Measurements from ENCODE around the gene TENM3. TPM values are rescaled to one million over a fixed set of nuclear protein-coding genes. Genes with fewer than 3 reads are reported as not detected.
"Not testable (repeated sequence)": the region's sequence is repeated elsewhere in the genome, so short reads cannot be mapped to it uniquely, and the experiment has no call there.

The TENM3 gene
- total RNA-seq, 1 donor from 2014 or later, result 28.1 TPM

GRCh38 chr4:182228991-182229577 lies 14.1 kb upstream of the TENM3 start:
- DNase-seq, result no peak

DNA sequence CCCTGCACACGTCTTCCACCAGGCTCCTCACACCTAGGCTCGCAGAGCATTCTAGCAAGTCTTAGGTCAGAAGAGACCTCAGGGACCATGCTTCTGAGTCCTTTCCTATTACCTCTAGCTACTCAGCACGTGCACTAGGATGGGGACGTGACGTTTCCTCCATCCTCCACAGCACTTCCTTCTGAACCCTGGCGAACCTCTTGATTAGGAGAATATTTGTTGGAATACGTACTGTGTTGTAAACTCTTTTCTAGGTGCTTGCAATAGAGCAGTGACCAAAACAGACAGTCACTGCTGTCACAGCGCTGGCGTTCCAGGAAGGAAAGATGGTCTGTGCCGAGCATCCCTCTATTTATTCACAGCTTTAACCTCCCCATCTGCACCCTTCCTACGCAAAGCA lies 12.9 kb upstream of the TENM3 start:
- no peak for DNase-seq

DNA sequence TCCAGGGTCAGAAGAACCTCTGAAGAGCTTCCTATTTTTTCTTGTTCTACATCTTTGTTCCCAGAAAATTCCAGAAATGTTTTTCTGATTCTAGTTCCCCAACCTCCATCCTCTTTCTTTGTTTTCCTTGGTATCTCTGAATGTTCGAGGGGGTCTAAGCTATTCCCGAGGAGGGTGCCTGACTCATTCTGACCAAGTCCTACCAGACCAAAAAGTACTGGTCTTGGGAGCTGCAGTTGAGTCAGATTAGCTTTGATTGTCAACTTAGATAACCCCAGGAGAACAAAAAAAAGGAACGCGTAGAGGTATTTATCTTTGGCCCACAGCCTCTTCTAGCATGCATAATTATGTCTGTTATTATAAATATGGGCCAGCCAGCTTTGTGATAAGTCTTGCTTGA lies 12.1 kb upstream of the TENM3 start:
- no peak for DNase-seq

DNA sequence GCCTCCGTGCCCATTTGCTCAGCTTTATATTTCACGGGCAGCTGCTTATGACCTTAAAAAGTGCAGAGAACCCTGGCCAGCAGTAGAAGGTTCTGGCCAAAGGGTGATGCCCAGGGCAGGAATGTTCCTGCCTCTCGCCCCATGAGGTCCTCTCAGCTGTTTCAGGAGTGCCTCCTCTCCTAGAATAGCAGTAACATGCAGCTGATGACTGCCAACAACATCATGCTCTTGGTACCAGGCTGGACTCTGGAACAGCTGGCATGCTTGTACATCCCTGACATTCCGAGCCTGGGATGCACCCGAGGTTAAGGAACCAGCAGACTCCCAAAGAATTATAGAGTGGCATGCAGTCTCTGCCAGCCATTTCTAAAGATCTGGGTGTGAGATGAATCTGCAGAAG lies 11.7 kb upstream of the TENM3 start:
- DNase-seq, result no peak

GRCh38 chr4:182233310-182234090 lies 9.7 kb upstream of the TENM3 start:
- DNase-seq, result no peak

GRCh38 chr4:182235021-182235795 lies 8.0 kb upstream of the TENM3 start:
- DNase-seq, result no peak

- DNase-seq, result no peak
These were observed 7.0 kb upstream of the TENM3 start for GRCh38 chr4:182236186-182236585.

GRCh38 chr4:182237010-182237409 lies 6.2 kb upstream of the TENM3 start:
- DNase-seq, result not testable (repeated sequence)

DNA sequence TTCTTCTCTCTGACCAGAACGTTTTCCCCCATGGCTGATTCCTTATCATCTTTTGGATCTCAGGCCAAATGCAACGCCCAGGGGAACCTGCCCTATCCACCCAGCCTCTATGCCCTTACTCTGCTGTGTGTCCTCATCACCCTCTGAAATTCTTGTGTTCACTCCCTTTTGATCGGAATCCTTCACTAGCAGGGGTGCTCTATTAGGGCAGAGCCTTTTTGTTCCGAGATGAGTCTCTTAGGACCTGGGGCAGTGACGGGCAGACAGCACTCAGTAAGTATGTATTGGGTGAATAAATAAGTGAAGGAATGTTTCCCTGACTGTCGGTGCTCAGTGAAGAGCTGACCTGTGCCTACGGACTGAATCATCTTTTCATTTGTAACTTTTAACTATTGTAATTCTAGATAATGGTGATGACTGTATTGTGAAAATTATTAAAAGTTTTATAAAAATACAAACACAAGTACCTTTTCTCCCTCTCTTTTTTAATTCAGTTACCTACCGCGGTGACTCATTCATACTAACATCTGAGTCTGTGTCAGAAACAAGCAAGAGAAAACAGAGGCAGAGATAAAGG lies 4.8 kb upstream of the TENM3 start:
- DNase-seq, result no peak

GRCh38 chr4:182240161-182241130 lies 2.8 kb upstream of the TENM3 start:
- DNase-seq, result no peak

GRCh38 chr4:182242260-182242659 lies 942 bp upstream of the TENM3 start:
- DNase-seq, result not testable (repeated sequence)

- DNase-seq, result no peak
These were observed 415 bp upstream of the TENM3 start for GRCh38 chr4:182242787-182243186.

DNA sequence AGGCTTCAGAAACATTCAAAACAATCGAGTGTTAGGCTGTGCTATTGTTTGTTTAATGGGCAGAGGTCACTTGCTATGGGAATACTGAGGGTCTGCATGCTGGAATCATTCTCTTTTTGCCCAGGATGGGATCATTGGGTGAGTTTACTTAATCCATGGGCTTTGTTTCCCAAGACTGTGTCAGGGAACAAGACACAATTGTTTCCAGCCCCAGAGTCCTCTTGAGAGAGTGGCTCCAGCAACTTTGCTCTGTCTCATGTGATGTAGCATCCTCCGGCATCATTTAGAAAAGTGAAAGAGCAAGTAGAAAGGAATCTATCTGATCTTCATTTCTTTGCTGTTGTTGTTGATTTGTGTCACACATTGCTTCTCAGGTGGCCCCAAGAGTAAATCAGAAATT lies 1.8 kb downstream of the TENM3 start:
- no peak for DNase-seq

DNA sequence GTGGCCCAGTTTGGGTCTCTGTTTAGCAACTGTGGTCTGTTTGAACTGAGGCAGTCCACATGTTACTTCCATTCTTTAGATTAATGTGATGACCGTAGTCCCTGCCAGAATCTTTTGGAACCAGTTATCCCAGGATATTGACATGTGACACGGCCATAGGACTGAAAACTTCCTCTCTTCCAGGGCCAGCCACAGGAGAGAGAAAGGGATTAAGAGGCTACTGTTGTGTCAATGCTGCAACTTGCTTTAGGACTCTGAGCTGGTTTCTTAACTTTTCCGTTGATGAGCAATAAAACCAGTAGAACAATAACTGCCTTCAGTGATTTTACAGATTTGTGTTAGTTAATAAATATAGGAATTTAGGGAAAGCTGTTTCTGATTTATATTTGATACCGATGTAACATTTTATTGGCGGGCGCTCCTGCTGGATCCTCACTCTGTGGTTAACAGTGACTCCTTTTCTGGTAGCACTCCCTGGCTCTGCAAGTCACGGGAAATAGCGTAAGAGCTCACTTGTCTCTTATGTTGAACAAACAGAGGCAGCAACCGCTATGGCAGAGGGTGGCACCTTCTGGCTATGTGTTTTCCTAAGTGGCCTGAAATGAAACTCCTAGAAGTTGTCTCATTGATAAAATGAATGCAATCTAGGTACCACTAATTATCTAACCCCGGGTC lies 2.5 kb downstream of the TENM3 start:
- no peak for DNase-seq

- no peak for DNase-seq
These were observed 3.4 kb downstream of the TENM3 start for GRCh38 chr4:182246401-182247205.

DNA sequence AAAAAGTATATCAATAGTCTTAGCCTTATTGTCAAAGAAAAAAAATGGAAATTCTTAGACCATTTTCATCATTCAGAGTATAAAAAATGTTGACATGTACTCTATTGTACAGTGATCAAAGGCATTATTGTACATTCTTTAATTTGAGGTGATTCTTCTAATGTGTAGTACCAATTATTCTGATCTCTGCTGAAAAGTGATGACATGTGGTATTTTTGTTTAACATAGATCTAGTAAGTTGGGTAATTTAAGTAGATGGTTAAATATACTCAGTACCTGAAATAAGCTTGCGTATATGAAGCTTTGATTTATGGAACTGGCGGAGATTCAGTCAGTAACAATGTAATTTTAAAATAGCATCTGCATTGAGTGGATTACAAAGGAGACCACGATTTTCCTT lies 5.1 kb downstream of the TENM3 start:
- no peak for DNase-seq

GRCh38 chr4:182250446-182250845 lies 7.2 kb downstream of the TENM3 start:
- no peak for DNase-seq

GRCh38 chr4:182251116-182251515 lies 7.9 kb downstream of the TENM3 start:
- DNase-seq, result no peak

DNA sequence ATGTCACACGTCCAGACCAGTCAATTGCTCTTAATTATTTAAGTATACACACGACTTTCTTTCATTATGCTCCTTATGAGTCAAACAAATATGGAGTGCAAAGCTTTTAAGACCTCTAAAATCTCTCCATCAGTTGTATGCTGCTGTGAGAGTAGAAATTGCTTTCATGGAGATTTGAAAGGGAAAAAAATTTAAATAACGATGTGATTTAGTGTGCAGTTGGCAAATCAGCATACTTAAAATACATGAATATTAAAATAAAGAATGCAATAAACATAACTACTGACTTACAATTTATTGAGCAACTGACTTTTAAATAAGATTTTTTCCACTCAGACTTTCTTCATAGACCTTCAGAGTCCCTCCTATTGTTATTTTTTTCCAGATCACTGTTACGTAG lies 9.0 kb downstream of the TENM3 start:
- no peak for DNase-seq

DNA sequence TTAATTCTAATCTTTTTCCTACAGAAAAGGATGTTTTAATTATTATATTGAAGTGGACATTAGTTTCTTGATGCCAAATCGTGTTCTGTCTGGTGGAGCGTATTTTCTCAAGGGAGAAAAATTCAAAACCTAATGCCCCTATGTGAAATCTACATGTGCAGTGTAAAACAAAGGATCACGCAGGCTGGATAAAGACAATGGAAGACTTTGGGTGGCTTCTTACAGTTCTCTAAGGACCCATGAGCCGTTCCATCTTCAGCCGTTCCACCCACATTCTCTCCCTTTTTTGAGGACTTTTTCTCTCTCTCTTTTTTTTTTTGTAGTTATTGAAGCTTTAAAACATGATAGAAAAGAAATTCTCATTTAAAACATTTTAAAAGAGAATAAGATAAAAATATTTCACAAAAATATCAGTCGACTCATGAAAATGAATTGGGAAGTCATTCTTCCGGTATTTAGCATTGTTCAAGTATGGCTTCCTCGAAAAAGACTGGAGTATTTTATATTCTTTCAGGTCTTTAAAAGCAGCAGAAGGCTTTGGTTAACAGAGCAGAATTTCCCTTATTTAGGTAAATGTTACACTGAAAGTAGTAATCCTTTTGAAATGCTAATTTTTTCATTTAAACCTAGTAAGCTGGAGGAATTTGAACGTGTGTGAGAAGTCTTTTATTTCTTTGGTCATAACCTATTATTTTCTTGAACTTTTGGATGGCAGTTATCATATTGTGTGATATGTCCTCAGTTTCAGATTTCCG lies 11.0 kb downstream of the TENM3 start:
- DNase-seq, result no peak

All from dermis blood vessel endothelial cell (primary cell).